GM13976 (cell line): Measurements from ENCODE around the gene TFEB.

Experiments
- DNase-seq: peaks from one replicate; pipeline ENCODE4 v3.0.0; 2012; ENCODE audit warnings: low spot score
- in situ Hi-C: fragments of 300-500 bp; cut with MboI; formaldehyde crosslinking; loops from one replicate; pipeline ENCODE4 v1.12.0; 2022; ENCODE audit warnings: low sequenced_read_pairs, mixed read lengths, inconsistent platforms; ENCODE audit not compliant: unreplicated experiment
- TF ChIP-seq, protein P1 (sequence below): IDR thresholded peaks from 2 replicates; pipeline ENCODE4 v1.5.1; 2012; ENCODE audit warnings: borderline replicate concordance, mild to moderate bottlenecking; ENCODE audit not compliant: insufficient read depth; ENCODE audit errors: extremely low read depth, missing control alignments, control extremely low read depth

TFEB gene

GRCh38 chr6:41658636-41659035 lies 76.8 kb downstream of the TFEB start:
- no peak for DNase-seq
- TF ChIP-seq, protein P1, sequence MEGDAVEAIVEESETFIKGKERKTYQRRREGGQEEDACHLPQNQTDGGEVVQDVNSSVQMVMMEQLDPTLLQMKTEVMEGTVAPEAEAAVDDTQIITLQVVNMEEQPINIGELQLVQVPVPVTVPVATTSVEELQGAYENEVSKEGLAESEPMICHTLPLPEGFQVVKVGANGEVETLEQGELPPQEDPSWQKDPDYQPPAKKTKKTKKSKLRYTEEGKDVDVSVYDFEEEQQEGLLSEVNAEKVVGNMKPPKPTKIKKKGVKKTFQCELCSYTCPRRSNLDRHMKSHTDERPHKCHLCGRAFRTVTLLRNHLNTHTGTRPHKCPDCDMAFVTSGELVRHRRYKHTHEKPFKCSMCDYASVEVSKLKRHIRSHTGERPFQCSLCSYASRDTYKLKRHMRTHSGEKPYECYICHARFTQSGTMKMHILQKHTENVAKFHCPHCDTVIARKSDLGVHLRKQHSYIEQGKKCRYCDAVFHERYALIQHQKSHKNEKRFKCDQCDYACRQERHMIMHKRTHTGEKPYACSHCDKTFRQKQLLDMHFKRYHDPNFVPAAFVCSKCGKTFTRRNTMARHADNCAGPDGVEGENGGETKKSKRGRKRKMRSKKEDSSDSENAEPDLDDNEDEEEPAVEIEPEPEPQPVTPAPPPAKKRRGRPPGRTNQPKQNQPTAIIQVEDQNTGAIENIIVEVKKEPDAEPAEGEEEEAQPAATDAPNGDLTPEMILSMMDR, result no peak
- in situ Hi-C loops, result no loop called here

GRCh38 chr6:41657131-41658094 lies 78.0 kb downstream of the TFEB start:
- in situ Hi-C loops, result no loop called here
- TF ChIP-seq, protein P1, result no peak
- no peak for DNase-seq

DNA sequence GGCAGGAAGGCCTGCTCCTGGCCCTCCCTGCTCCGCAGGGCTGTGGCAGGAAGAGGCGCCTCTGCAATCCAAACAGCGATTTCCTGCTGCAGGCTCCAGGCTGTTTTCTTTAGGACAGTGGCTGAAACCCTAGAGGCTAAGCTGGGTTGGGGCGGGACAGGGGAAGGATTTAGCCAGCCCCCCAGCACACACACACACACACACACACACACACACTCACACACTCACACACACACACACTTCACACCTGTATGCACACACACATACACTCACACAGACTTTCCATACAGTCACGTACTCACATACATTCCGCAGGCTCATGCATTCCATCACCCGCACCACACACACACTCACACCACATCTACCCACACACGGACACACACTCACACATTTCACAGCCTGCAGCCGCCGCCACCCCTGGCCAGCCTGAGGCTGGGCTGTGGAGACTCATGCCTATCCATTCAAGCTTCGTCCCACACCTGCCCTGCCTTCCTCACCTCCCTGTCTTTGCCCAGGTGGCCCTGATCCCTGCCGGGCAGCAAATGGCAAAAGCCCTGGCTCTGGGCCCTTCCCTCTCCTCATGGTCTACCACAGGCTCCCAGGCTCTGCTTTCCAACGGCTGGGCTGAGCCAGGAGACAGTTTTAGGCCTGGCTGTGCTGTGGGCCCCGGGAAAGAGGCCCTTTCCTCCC lies 79.3 kb downstream of the TFEB start:
- TF ChIP-seq, protein P1, result no peak
- in situ Hi-C loops, result no loop called here
- no peak for DNase-seq

GRCh38 chr6:41655646-41656001 lies 79.8 kb downstream of the TFEB start:
- in situ Hi-C loops, result no loop called here
- DNase-seq, result no peak
- TF ChIP-seq, protein P1, result no peak

GRCh38 chr6:41655176-41655575 lies 80.2 kb downstream of the TFEB start:
- DNase-seq, result no peak
- TF ChIP-seq, protein P1, result no peak
- in situ Hi-C loops, result no loop called here

DNA sequence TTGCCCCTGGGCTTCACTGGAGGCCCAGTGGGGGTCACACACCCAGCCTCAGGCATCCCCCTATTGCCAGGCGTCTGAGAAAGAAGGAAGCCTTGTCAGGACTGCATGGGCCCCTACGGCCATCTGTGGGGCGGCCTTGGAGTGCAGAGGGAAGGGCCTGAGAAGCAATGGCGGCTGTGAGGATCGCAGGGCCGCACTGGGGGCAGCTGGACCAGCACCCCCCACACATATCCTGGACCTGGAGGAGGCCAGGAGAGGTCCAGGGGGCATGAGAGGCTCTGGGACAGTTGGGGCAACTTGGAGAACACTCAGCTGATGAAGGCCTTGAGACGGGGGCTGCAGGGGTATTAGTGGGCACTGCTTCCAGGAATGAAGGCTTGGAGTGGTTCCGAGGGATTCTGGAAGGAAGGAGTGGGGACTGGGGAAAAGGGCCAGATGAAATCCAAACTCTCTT lies 80.7 kb downstream of the TFEB start:
- DNase-seq, result no peak
- in situ Hi-C loops, result no loop called here
- TF ChIP-seq, protein P1, result no peak
